ENCODE results near the gene TXN.
A peak's percentile ranks its signal among the peaks of the same experiment; 100 is the strongest.

Gene TXN

DNA sequence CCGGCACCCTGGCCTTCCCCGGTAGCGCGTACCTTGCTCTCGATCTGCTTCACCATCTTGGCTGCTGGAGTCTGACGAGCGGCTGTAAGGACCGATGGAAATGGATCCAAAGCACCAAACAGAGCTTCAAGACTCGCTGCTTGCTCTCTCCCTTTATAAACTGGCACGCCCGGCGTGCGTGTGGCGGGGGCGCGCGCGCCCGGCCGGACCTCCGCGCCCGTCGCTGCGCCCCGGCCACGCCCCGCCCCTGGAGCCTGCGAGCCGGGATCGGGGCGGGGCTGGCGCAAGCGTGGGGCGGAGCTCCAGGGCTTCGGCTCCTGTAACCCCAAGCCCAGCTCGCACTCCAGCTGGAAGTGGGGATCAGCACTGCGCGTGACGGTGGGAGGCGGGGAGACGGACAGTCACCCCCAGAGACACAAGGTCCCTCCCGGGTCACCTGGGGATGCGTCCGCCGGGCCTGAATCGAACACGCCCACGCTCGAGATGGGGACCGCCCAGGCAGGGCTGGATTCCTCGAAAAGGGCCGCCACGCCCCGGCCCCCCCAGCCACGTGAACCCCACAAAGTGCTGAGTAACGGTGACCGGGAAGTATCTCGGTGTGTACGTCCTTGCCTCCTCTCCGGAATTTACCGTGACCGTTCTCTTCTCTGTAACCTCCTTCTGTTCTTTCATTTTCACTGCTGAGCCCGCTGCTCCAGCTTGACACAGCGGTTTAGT lies at the start of gene TXN:
Gene TXN (minus strand): TSS at position 128 of the 717 bp plus-strand sequence. CDS start 72 bp downstream, at position 56.
- DNase-seq (ENCODE audit: low read depth): peak; percentile 77
- TF ChIP-seq CTCF (IDR thresholded peaks at IDR 0.05; ENCODE audit: low read depth, low read length, missing control alignments): no peak

GRCh38 chr9:110303133-110303532 lies 46.8 kb upstream of the TXN start:
- DNase-seq (ENCODE audit: low read depth): no peak
- TF ChIP-seq CTCF (IDR thresholded peaks at IDR 0.05; ENCODE audit: low read depth, low read length, missing control alignments): no peak

More for the DNA sequence above, at the start of gene TXN:
- peak within 1 kb of the TSS; percentile 72 for H3K4me3 ChIP-seq (ENCODE audit: low read depth, low read length)

GRCh38 chr9:110298043-110298605 lies 41.8 kb upstream of the TXN start:
- no peak overlapping the region for H3K4me3 ChIP-seq (ENCODE audit: low read depth, low read length)
- TF ChIP-seq CTCF (IDR thresholded peaks at IDR 0.05; ENCODE audit: low read depth, low read length, missing control alignments): no peak
- DNase-seq (ENCODE audit: low read depth): no peak

More at GRCh38 chr9:110303133-110303532, 46.8 kb upstream of the TXN start:
- H3K4me3 ChIP-seq (ENCODE audit: low read depth, low read length): no peak overlapping the region

GRCh38 chr9:110293248-110293647 lies 36.9 kb upstream of the TXN start:
- DNase-seq (ENCODE audit: low read depth): no peak
- H3K4me3 ChIP-seq (ENCODE audit: low read depth, low read length): no peak overlapping the region
- TF ChIP-seq CTCF (IDR thresholded peaks at IDR 0.05; ENCODE audit: low read depth, low read length, missing control alignments): no peak

DNA sequence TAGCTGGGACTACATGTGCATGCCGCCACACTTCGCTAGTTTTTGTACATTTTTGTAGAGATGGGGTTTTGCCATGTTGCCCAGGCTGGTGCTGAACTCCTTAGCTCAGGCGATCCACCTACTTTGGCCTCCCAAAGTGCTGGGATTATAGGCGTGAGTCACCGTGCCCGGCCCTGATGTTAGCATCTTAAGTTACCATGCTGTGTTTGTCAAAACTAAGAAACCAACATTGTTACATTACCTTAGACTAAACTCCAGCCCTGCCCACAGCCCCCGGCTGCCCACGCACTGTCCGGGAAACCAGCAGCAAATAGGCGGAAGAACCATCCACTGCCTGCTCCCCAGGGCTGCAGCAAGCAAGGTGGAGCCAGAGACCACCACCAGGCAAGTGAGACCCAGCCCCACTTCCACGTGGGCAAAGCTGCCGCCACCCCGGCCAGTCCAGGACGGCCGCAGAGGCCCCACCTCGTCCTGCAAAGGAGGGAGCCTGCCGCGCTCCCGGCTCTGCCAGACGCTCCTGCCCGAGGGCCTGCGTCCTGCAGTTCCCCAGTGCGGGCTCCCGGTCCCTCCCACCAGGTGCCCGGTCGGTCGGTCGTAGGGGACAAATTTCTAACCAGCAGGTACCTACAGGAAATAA lies 35.7 kb upstream of the TXN start:
- no peak overlapping the region for H3K4me3 ChIP-seq (ENCODE audit: low read depth, low read length)
- no peak for TF ChIP-seq CTCF (IDR thresholded peaks at IDR 0.05; ENCODE audit: low read depth, low read length, missing control alignments)
- DNase-seq (ENCODE audit: low read depth): no peak

DNA sequence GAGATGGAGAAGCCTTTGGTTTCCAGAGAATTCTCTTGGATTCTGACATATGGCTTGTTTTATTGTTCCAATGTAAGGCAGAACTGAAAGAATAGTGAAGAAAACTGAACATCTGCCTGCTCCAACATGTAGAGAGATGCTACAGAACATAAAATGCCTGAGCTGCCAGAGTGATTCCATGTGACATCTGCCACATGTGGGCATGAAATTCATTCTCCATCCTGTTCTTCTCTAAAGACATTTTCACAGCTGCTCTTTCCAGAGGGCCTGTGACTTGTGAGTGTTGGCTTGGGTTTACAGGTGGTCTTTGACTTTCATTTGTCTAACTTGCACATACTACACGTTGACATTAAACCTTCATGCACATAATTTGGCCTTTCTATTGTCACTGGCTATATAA lies 33.7 kb upstream of the TXN start:
- TF ChIP-seq CTCF (IDR thresholded peaks at IDR 0.05; ENCODE audit: low read depth, low read length, missing control alignments): no peak
- H3K4me3 ChIP-seq (ENCODE audit: low read depth, low read length): no peak overlapping the region
- no peak for DNase-seq (ENCODE audit: low read depth)

All from GM12864 (cell line).